Measurements from ENCODE around the gene ARHGAP20.

Gene ARHGAP20

DNA sequence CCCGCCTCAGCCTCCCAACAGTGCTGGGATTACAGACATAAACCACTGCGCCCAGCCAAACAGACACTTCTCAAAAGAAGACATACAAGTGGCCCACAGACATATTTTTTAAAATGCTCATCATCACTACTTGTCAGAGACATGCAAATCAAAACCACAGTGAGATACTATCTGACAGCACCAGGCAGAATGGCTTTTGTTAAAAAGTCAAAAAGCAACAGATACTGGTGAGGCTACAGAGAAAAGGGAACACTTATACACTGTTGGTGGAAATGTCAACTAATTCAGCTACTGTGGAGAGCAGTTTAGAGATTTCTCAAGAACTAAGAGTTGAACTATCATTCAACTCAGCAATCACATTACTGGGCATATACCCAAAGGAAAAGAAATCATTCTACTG is 67.0 kb downstream of the ARHGAP20 start (continued):
- TF ChIP-seq ZNF112 (tag by site-specific recombination; IDR thresholded peaks at IDR 0.05) (no peak), REST (tag by site-specific recombination; IDR thresholded peaks at IDR 0.05) (no peak), BCL11B (tag by site-specific recombination; IDR thresholded peaks at IDR 0.05; ENCODE audit: low read depth) (no peak), ZNF837 (tag by site-specific recombination; IDR thresholded peaks at IDR 0.05) (no peak), ZNF146 (tag by site-specific recombination; IDR thresholded peaks at IDR 0.05) (no peak)

- H3K4me3 ChIP-seq (ENCODE audit: low read depth, low read length): no peak overlapping the region
- no peaks in the 10 kb centered on the region for H3K9me3 ChIP-seq (ENCODE audit: control insufficient read depth, insufficient read depth, low read depth, low read length)
- TF ChIP-seq KLF1 (tag by site-specific recombination; IDR thresholded peaks at IDR 0.05): 0 out of 2 replicates have a peak, but pooled peaks have one; percentile 11
- TF ChIP-seq, protein P1, sequence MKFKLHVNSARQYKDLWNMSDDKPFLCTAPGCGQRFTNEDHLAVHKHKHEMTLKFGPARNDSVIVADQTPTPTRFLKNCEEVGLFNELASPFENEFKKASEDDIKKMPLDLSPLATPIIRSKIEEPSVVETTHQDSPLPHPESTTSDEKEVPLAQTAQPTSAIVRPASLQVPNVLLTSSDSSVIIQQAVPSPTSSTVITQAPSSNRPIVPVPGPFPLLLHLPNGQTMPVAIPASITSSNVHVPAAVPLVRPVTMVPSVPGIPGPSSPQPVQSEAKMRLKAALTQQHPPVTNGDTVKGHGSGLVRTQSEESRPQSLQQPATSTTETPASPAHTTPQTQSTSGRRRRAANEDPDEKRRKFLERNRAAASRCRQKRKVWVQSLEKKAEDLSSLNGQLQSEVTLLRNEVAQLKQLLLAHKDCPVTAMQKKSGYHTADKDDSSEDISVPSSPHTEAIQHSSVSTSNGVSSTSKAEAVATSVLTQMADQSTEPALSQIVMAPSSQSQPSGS (tag by site-specific recombination; IDR thresholded peaks at IDR 0.05; ENCODE audit: low read depth): no peak
- H3K27ac ChIP-seq (ENCODE audit: extremely low read depth, low read depth, low read length): no peak overlapping the region
- no peaks in the 10 kb centered on the region for H3K36me3 ChIP-seq (ENCODE audit: control insufficient read depth in 2 of 2, insufficient read depth in 1 of 2, low read length in 2 of 2)
- CTCF ChIA-PET: no interaction called here
- POLR2A ChIA-PET: no interaction called here
- no peaks in the 10 kb centered on the region for H3K4me1 ChIP-seq (ENCODE audit: control insufficient read depth, insufficient read depth, low read length)
Measured at GRCh38 chr11:110634370-110634769, 77.9 kb downstream of the ARHGAP20 start.

DNA sequence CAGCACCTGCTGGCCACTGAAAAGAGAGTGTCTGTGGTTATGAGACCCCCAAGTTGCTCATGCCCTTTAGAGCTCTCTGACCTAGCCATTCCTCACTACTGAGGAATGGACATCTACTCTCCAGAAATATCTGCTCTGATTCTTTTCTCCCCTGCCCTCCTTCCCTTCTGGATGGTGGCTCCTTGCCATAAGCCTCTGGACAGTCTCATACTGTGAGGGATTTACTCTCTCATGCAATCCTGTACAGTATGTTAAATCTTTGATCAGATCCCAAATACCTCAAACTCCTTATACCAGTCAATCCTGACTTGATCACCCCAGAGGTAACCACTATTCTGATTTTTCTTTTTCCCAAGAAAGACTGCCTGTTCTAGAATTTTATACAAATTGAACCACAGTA is 80.7 kb downstream of the ARHGAP20 start:
- Histone ChIP-seq H3K36me3 (ENCODE audit: control insufficient read depth in 2 of 2, insufficient read depth in 1 of 2, low read length in 2 of 2) (no peaks in the 10 kb centered on the region), H3K4me3 (ENCODE audit: low read depth, low read length) (no peak overlapping the region), H3K27ac (ENCODE audit: extremely low read depth, low read depth, low read length) (no peak overlapping the region), H3K4me1 (ENCODE audit: control insufficient read depth, insufficient read depth, low read length) (no peaks in the 10 kb centered on the region), H3K9me3 (ENCODE audit: control insufficient read depth, insufficient read depth, low read depth, low read length) (no peaks in the 10 kb centered on the region)
- CTCF ChIA-PET: no interaction called here
- POLR2A ChIA-PET: no interaction called here
- TF ChIP-seq, protein P2, sequence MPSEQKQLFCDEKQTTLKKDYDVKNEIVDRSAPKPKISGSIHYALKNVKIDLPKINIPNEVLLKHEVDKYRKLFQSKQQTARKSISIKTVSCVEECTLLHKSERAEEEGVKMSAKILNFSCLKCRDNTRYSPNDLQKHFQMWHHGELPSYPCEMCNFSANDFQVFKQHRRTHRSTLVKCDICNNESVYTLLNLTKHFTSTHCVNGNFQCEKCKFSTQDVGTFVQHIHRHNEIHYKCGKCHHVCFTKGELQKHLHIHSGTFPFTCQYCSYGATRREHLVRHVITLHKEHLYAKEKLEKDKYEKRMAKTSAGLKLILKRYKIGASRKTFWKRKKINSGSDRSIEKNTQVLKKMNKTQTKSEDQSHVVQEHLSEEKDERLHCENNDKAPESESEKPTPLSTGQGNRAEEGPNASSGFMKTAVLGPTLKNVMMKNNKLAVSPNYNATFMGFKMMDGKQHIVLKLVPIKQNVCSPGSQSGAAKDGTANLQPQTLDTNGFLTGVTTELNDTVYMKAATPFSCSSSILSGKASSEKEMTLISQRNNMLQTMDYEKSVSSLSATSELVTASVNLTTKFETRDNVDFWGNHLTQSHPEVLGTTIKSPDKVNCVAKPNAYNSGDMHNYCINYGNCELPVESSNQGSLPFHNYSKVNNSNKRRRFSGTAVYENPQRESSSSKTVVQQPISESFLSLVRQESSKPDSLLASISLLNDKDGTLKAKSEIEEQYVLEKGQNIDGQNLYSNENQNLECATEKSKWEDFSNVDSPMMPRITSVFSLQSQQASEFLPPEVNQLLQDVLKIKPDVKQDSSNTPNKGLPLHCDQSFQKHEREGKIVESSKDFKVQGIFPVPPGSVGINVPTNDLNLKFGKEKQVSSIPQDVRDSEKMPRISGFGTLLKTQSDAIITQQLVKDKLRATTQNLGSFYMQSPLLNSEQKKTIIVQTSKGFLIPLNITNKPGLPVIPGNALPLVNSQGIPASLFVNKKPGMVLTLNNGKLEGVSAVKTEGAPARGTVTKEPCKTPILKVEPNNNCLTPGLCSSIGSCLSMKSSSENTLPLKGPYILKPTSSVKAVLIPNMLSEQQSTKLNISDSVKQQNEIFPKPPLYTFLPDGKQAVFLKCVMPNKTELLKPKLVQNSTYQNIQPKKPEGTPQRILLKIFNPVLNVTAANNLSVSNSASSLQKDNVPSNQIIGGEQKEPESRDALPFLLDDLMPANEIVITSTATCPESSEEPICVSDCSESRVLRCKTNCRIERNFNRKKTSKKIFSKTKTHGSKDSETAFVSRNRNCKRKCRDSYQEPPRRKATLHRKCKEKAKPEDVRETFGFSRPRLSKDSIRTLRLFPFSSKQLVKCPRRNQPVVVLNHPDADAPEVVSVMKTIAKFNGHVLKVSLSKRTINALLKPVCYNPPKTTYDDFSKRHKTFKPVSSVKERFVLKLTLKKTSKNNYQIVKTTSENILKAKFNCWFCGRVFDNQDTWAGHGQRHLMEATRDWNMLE (tag by site-specific recombination; conservative IDR thresholded peaks at IDR 0.05; ENCODE audit: low read depth): no peak
- TF ChIP-seq, protein P3, sequence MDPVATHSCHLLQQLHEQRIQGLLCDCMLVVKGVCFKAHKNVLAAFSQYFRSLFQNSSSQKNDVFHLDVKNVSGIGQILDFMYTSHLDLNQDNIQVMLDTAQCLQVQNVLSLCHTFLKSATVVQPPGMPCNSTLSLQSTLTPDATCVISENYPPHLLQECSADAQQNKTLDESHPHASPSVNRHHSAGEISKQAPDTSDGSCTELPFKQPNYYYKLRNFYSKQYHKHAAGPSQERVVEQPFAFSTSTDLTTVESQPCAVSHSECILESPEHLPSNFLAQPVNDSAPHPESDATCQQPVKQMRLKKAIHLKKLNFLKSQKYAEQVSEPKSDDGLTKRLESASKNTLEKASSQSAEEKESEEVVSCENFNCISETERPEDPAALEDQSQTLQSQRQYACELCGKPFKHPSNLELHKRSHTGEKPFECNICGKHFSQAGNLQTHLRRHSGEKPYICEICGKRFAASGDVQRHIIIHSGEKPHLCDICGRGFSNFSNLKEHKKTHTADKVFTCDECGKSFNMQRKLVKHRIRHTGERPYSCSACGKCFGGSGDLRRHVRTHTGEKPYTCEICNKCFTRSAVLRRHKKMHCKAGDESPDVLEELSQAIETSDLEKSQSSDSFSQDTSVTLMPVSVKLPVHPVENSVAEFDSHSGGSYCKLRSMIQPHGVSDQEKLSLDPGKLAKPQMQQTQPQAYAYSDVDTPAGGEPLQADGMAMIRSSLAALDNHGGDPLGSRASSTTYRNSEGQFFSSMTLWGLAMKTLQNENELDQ (tag by site-specific recombination; IDR thresholded peaks at IDR 0.05; ENCODE audit: low read depth): no peak
- TF ChIP-seq BCL11A (tag by site-specific recombination; IDR thresholded peaks at IDR 0.05; ENCODE audit: low read depth) (no peak), MEIS1 (CRISPR knock-in tag; IDR thresholded peaks at IDR 0.05; ENCODE audit: borderline replicate concordance) (no peak), GLI4 (tag by site-specific recombination; IDR thresholded peaks at IDR 0.05) (no peak), ZNF624 (tag by site-specific recombination; IDR thresholded peaks at IDR 0.05) (no peak), ZNF221 (tag by site-specific recombination; IDR thresholded peaks at IDR 0.05; ENCODE audit: borderline replicate concordance) (no peak), KLF9 (tag by site-specific recombination; IDR thresholded peaks at IDR 0.05; ENCODE audit: low read depth) (no peak)
- TF ChIP-seq, protein P4, sequence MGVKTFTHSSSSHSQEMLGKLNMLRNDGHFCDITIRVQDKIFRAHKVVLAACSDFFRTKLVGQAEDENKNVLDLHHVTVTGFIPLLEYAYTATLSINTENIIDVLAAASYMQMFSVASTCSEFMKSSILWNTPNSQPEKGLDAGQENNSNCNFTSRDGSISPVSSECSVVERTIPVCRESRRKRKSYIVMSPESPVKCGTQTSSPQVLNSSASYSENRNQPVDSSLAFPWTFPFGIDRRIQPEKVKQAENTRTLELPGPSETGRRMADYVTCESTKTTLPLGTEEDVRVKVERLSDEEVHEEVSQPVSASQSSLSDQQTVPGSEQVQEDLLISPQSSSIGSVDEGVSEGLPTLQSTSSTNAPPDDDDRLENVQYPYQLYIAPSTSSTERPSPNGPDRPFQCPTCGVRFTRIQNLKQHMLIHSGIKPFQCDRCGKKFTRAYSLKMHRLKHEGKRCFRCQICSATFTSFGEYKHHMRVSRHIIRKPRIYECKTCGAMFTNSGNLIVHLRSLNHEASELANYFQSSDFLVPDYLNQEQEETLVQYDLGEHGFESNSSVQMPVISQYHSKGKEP (tag by site-specific recombination; IDR thresholded peaks at IDR 0.05): no peak
- TF ChIP-seq, protein P5, sequence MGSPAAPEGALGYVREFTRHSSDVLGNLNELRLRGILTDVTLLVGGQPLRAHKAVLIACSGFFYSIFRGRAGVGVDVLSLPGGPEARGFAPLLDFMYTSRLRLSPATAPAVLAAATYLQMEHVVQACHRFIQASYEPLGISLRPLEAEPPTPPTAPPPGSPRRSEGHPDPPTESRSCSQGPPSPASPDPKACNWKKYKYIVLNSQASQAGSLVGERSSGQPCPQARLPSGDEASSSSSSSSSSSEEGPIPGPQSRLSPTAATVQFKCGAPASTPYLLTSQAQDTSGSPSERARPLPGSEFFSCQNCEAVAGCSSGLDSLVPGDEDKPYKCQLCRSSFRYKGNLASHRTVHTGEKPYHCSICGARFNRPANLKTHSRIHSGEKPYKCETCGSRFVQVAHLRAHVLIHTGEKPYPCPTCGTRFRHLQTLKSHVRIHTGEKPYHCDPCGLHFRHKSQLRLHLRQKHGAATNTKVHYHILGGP (tag by site-specific recombination; IDR thresholded peaks at IDR 0.05): no peak
